Neural progenitor cell (in vitro differentiated cells): ENCODE measurements around the gene SORBS2.

Experiments
- EZH2 ChIP-seq: fragments of 200-600 bp; sonication (generic); IDR thresholded peaks from 2 replicates; pipeline ENCODE4 v1.6.1; 2017; ENCODE audit warnings: antibody characterized with exemption, mild to moderate bottlenecking, moderate library complexity
- TF ChIP-seq, protein P1 (sequence below): fragments of 200-600 bp; sonication (generic); IDR thresholded peaks from 2 replicates; pipeline ENCODE4 v1.5.1; 2017; ENCODE audit warnings: antibody characterized with exemption, mild to moderate bottlenecking

- no peak for TF ChIP-seq EZH2
- TF ChIP-seq, protein P1, sequence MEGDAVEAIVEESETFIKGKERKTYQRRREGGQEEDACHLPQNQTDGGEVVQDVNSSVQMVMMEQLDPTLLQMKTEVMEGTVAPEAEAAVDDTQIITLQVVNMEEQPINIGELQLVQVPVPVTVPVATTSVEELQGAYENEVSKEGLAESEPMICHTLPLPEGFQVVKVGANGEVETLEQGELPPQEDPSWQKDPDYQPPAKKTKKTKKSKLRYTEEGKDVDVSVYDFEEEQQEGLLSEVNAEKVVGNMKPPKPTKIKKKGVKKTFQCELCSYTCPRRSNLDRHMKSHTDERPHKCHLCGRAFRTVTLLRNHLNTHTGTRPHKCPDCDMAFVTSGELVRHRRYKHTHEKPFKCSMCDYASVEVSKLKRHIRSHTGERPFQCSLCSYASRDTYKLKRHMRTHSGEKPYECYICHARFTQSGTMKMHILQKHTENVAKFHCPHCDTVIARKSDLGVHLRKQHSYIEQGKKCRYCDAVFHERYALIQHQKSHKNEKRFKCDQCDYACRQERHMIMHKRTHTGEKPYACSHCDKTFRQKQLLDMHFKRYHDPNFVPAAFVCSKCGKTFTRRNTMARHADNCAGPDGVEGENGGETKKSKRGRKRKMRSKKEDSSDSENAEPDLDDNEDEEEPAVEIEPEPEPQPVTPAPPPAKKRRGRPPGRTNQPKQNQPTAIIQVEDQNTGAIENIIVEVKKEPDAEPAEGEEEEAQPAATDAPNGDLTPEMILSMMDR = no peak
Observed at GRCh38 chr4:185582651-185583400, 229.2 kb downstream of the SORBS2 start.
